Islet precursor cell (in vitro differentiated cells): ENCODE measurements around the gene ACTA1.
"Not testable (repeated sequence)": the region's sequence is repeated elsewhere in the genome, so short reads cannot be mapped to it uniquely, and the experiment has no call there.

Experiments used
- DNase-seq: peaks from one replicate; pipeline ENCODE4 v3.0.0-alpha.2; 2018

ACTA1 gene

DNA sequence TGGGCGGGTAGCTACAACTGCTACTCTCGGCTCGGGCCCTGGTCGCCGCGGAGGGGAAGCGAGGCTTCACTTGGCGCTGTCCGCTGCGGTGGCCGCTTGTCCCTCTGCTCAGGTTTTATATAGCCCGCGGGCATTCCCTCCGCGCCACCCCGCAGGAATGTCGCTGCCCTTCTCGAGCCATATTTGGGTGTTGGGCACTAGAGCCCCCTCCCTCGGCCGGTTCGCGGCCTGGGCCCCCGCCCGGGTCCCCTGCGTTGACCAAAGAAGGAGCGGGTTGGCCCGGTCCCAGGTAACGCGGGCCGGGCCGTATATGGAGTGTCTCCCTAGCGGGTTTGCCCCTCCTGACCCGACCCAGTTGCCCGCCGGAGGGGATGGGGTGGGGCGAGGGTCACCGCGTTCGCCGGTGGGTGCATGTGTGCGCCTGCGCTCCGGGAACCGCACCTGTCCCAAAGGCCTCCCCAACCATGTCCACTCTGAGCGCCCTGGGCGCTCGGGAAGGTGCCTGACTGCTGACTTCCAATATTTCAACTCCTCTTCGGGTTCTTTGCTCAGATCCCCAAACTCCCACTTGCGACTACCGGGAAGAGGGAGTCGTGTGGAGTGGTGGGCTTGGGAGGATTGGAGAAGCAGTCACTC lies at the start of gene ACTA1:
TSS of gene ACTA1 (minus strand) at position 90 of the 636 bp plus-strand sequence. CDS start 979 bp downstream, outside the sequence.
- DNase-seq = peak; percentile 88

DNA sequence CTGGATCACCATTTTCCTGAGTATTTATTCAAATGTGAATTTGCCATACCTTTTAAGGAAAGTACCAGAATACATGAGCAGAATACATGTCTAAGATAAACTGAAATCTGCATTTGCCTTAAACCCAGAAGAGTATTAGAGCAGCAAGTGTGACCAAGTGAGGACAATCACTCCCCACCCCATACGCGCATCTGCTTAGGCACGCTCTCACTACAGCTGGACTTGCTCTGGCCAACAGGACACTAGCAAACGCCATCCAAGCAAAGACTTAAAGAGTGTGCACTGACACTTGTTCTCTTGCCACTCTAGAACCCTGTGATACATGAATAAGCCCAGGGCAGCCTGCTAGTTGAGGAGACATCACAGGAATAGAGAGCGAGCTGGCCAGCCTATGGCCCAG lies 48.6 kb upstream of the ACTA1 start:
- no peak for DNase-seq

DNA sequence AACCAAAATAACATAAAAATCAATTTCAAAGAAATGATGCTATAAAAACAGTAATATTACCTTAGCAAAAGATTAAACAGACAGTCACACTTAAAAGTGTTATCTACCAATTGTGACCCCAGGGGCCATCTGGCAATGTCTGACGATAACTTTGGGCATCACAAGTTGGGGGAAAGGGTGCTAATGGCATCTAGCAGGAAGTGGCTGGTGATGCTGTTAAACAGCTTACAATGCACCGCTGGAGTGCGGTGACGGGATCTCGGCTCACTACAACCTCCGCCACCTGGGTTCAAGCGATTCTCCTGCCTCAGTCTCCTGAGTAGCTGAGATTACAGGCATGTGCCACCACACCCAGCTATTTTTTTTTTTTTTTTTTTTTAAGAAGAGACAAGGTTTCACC lies 46.6 kb upstream of the ACTA1 start:
- no peak for DNase-seq

GRCh38 chr1:229479660-229480399 lies 45.9 kb upstream of the ACTA1 start:
- no peak for DNase-seq

DNA sequence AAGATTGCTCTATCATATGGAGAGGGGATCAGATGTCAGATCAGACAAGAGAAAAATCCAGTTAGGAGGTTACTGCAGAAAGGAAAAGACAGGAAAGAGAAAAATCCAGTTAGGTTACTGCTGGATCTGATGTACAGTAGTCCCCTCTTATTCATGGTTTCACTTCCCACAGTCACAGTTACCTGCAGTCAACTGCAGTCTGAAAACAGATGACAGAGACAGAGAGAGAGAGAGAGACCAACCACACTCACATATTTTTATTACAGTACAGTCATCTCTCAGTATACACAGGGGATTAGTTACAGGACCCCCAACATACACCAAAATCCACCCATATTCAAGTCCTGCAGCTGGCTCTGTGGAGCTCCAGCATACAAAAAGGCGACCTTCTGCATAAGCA lies 45.0 kb upstream of the ACTA1 start:
- no peak for DNase-seq

GRCh38 chr1:229475859-229476258 lies 42.0 kb upstream of the ACTA1 start:
- not testable (repeated sequence) for DNase-seq

DNA sequence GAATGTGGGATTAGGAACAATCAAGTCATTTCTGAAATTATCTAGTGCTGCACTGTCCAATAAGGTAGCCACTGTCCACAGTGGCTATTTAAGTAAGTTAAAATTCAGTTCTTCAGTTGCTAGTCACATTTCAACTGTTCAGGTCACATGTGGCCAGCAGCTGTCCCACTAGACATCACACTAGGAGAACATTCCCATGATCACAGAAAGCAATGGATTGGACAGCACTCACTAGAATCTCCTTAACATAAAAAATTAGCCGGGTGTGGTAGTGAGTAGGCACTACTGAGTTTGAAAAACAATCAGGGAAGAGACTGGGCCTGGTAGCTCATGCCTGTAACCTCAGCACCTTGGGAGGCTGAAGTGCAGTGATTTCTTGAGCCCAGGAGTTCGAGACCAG lies 40.6 kb upstream of the ACTA1 start:
- no peak for DNase-seq

DNA sequence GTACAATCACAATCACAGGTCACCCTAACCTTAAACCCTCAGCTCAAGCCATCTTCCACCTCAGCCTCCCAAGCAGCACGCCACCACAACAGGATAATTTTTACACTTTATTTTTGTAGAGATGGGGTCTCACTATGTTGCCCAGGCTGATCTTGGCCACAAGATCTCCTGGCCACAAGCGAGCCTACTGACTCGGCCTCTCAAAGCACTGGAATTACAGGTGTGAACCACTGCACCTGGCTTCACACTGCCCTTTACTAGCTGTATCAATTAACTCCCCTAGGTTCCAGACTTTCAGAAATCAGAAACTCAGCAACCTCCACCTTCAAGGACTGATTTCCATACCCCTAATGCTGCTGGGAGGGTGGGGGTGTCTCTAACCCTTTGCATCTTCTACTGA lies 37.3 kb upstream of the ACTA1 start:
- no peak for DNase-seq

GRCh38 chr1:229470406-229471043 lies 36.6 kb upstream of the ACTA1 start:
- no peak for DNase-seq

GRCh38 chr1:229466887-229467286 lies 33.0 kb upstream of the ACTA1 start:
- DNase-seq = no peak

- no peak for DNase-seq
Observed at GRCh38 chr1:229464672-229465071, 30.8 kb upstream of the ACTA1 start.

- no peak for DNase-seq
Observed at GRCh38 chr1:229461032-229461668, 27.3 kb upstream of the ACTA1 start.

GRCh38 chr1:229459815-229460214 lies 25.9 kb upstream of the ACTA1 start:
- DNase-seq = no peak

DNA sequence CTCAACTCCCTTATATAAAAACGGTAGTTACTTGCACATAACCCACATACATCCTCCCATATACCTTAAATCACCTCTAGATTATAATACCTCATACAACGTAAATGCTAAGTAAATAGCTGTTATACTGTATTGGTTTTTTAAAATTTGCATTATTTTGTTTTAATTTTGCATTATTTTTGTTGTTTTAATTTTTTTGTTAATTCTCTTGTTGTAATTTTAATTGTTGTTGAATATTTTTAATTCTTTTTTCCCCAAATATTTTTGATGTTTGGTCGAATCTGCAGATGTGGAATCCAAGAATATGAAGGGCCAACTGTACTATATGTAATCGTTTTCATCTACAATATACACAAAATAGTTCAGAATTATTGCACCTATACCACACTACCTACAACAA lies 23.5 kb upstream of the ACTA1 start:
- no peak for DNase-seq

DNA sequence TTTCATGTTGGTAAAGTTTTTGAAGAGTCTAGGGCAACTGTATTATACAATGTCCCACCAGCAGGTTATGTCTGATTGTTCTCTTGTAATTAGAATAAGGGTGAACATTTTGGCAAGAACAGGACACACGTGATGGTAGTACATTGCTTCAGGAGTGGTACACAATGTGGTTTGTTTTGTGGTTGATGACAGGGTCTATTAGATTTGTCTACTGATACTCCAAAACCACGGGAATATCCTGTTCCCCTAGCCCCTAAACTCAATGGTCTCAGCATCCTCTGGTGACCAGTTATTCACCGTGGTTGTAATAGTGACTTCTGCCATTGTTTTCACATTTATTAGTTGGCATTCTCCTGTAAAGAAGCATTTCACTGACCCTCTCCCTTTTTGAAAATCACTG lies 22.1 kb upstream of the ACTA1 start:
- no peak for DNase-seq

- peak; percentile 81 for DNase-seq
Observed at GRCh38 chr1:229454056-229454455, 20.2 kb upstream of the ACTA1 start.

GRCh38 chr1:229452956-229453801 lies 19.3 kb upstream of the ACTA1 start:
- no peak for DNase-seq

- DNase-seq = no peak
Observed at GRCh38 chr1:229448845-229449244, 15.0 kb upstream of the ACTA1 start.

- no peak for DNase-seq
Observed at GRCh38 chr1:229448354-229448753, 14.5 kb upstream of the ACTA1 start.

DNA sequence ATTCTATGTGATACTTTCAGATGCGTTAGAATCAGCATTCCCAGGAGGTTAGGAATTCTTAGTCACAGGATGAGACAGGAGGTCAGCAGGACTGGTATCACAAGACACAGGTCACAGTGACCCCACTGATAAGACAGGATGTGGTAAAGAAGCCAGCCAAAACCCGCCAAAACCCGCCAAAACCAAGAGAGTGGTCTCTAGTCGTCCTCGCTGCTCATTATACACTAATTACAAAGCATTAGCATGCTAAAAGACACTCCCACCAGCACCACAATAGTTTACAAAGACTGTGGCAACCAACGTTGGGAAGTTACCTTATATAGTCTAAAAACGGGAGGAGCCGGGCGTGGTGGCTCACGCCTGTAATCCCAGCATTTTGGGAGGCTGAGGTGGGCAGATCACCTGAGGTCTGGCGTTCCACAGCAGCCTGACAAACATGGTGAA lies 13.9 kb upstream of the ACTA1 start:
- DNase-seq = no peak

DNA sequence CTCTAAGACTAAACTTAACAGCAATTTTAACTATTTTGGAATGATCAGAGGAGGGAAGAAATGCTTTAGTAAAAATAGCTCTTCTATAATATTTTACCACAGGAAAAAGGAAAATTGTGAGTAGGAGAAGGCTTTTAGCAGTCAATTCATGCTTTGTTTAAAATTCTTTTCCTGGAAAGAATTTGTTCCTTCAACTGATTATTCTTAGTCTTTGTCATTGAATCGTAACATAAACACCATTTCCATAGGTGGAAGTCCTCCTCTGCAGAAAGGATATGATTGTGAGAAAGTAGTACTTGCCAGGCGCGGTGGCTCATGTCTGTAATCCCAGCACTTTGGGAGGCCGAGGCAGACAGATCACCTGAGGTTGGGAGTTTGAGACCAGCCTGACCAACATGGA lies 11.9 kb upstream of the ACTA1 start:
- DNase-seq = no peak

DNA sequence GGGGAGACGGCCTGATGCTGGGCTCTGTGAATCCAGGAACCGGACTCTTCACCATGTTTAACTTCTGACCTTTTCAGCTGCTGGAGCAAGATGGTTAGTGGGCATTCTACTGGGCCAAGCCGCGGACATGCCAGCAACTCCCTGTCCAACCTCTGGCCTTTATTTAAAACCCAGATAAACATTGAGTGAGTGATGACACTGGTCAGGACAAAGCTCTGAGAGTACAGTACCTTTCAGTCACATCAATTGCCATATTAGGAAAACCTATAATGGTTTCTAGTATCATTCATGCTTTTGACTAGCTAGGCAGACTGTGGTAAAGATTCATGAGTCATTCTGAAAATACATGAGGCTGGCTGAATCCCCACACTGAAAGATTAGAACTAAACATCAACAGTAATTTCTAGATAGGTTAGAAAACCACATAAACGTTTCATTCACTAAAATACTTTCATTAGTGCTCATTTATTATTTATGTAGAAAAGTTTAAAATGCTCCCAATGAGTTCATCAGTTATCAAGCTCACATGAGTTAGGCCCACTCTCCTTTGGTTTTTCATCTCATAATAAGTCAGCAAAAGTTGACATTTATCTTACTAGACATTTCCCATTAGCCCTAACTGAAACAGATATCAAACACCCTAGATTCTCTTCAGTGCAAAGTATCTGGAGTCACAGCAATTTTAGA lies 7.1 kb upstream of the ACTA1 start:
- no peak for DNase-seq
